Measurements from ENCODE around the gene KLB.

KLB gene

GRCh38 chr4:39464886-39465501 lies 58.3 kb downstream of the KLB start:
- no peak for DNase-seq (ENCODE audit: low spot score)

- no peak for DNase-seq (ENCODE audit: low spot score)
Measured at GRCh38 chr4:39466747-39467146, 60.0 kb downstream of the KLB start.

GRCh38 chr4:39467464-39467863 lies 60.7 kb downstream of the KLB start:
- no peak for DNase-seq (ENCODE audit: low spot score)

- DNase-seq (ENCODE audit: low spot score): peak; percentile 38
Measured at GRCh38 chr4:39469429-39470077, 62.8 kb downstream of the KLB start.

- no peak for DNase-seq (ENCODE audit: low spot score)
Measured at GRCh38 chr4:39470402-39470801, 63.7 kb downstream of the KLB start.

- DNase-seq (ENCODE audit: low spot score): no peak
Measured at GRCh38 chr4:39472396-39472795, 65.7 kb downstream of the KLB start.

- no peak for DNase-seq (ENCODE audit: low spot score)
Measured at GRCh38 chr4:39476187-39476895, 69.6 kb downstream of the KLB start.

GRCh38 chr4:39480251-39480650 lies 73.5 kb downstream of the KLB start:
- no peak for DNase-seq (ENCODE audit: low spot score)

- DNase-seq (ENCODE audit: low spot score): no peak
Measured at GRCh38 chr4:39480902-39481695, 74.4 kb downstream of the KLB start.

GRCh38 chr4:39484582-39485272 lies 78.0 kb downstream of the KLB start:
- DNase-seq (ENCODE audit: low spot score): no peak

GRCh38 chr4:39486221-39486804 lies 79.6 kb downstream of the KLB start:
- DNase-seq (ENCODE audit: low spot score): no peak

GRCh38 chr4:39490322-39490721 lies 83.6 kb downstream of the KLB start:
- no peak for DNase-seq (ENCODE audit: low spot score)

- no peak for DNase-seq (ENCODE audit: low spot score)
Measured at GRCh38 chr4:39494354-39494753, 87.6 kb downstream of the KLB start.

GRCh38 chr4:39495446-39496213 lies 88.9 kb downstream of the KLB start:
- DNase-seq (ENCODE audit: low spot score): no peak

- DNase-seq (ENCODE audit: low spot score): no peak
Measured at GRCh38 chr4:39497909-39498726, 91.4 kb downstream of the KLB start.

- DNase-seq (ENCODE audit: low spot score): no peak
Measured at GRCh38 chr4:39498727-39499020, 91.9 kb downstream of the KLB start.
